Stomach (tissue), 9 donors: ENCODE measurements around the gene FGR. TPM values are rescaled to one million over a fixed set of nuclear protein-coding genes. Genes with fewer than 3 reads are reported as not detected.

Source experiments
- DNase-seq, 2 donors: peaks; one replicate each; pipeline versions ENCODE4 v3.0.0 to v3.0.0-alpha.2; 2013 to 2019
- H3K27ac ChIP-seq, 5 donors: fragments of 200-600 bp in 4 of 5; sonication (generic) in 4 of 5; one replicate each; pipeline ENCODE4 v1.5.1; 2013 to 2019; ENCODE audit warnings: mild to moderate bottlenecking in 1 of 5, moderate library complexity in 1 of 5
- H3K27me3 ChIP-seq, 3 donors: fragments of 200-600 bp; sonication (generic); one replicate each; pipeline ENCODE4 v1.5.1; 2017 to 2019; ENCODE audit warnings: mixed run types in 1 of 3
- H3K36me3 ChIP-seq, 4 donors: fragments of 200-600 bp; sonication (generic); 1 replicate in 3 of 4; 2 replicates in 1 of 4; pipeline ENCODE4 v1.5.1; 2016 to 2019
- H3K4me1 ChIP-seq, 4 donors: fragments of 200-600 bp; sonication (generic); one replicate each; pipeline ENCODE4 v1.5.1; 2016 to 2019
- H3K4me3 ChIP-seq, 4 donors: fragments of 200-600 bp; sonication (generic) in 3 of 4; one replicate each; pipeline ENCODE4 v1.5.1; 2016 to 2019; ENCODE audit warnings: mild to moderate bottlenecking in 1 of 4
- H3K9me3 ChIP-seq, 4 donors: fragments of 200-600 bp; sonication (generic); one replicate each; pipeline ENCODE4 v1.5.1; 2016 to 2019
- CTCF ChIP-seq, 7 experiments: fragments of 450-650 bp in 4 of 7; fragments of 200-600 bp in 3 of 7; sonication (generic) in 3 of 7; IDR thresholded peaks; one replicate each; pipeline ENCODE4 v1.5.1; 2016 to 2019; ENCODE audit warnings: antibody characterized with exemption in 7 of 7, control low read depth in 2 of 7, mild to moderate bottlenecking in 1 of 7
- EP300 ChIP-seq: sonication (generic); formaldehyde crosslinking; IDR thresholded peaks from one replicate; pipeline ENCODE4 v1.6.1; 2017; ENCODE audit warnings: antibody characterized with exemption
- POLR2A ChIP-seq, 4 donors: fragments of 450-650 bp; IDR thresholded peaks; one replicate each; pipeline ENCODE4 v1.6.1; 2016; ENCODE audit warnings: antibody characterized with exemption in 4 of 4, control low read depth in 2 of 4, mild to moderate bottlenecking in 1 of 4, moderate library complexity in 1 of 4
- POLR2AphosphoS5 ChIP-seq, 3 donors: sonication (generic); formaldehyde crosslinking; IDR thresholded peaks; one replicate each; pipeline ENCODE4 v1.6.1; 2016; ENCODE audit warnings: antibody characterized with exemption in 3 of 3
- WGBS, 5 donors: extraction: QIAGEN DNeasy Blood & Tissue Kit in 3 of 5; methylation state at CpG; one replicate each; pipeline versions ENCODE4 v1.1.5 to v1.1.7; 2013 to 2018; 5-methylcytosine and 5-hydroxymethylcytosine counted together
- intact Hi-C: fragments of 100-400 bp; cut with DNase I; formaldehyde crosslinking; loops from one replicate; pipeline ENCODE4 v1.15.1; 2023; ENCODE audit warnings: low total_unique reads
- polyA plus RNA-seq, 3 donors: library from polyadenylated mRNA; stranded (reverse); fragments of 200-250 nt; gene quantifications; one replicate each; pipeline ENCODE4 v1.2.3, GENCODE V29; 2013
- total RNA-seq, 5 donors: library from RNA; depleted of rRNA; stranded (reverse); fragments of >200 nt; gene quantifications; one replicate each; pipeline versions ENCODE4 v1.1.0 to v1.2.3, GENCODE V29; 2014 to 2016
- donor health status: healthy with polysubstance abuse.
- donor health status: Bipolar disorder and iron deficiency.
- donor health status: healthy.

FGR gene
- total and polyA plus RNA-seq, 8 donors = 3.1 to 9.9 (median 6.8) TPM; not detected in 2

DNA sequence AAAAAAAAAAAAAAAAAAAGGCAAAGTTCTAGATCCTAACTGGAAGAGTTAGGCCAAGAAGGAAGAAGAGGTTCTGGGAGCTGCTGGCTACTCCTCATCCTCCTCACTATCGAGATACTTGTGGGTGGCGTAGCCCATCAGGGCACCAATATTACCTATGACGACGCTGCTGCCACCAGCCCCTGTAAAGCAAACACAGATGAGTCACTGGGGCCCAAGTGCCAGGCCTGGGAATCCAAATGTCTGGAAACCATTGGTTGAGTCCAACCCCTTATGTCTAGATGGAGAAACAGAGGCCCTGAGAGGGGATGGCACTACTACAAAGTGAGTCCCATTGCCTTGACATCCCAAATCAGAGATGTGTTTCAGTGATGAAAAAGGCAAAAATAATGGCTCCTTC is 31.3 kb upstream of the FGR start:
- Histone ChIP-seq H3K27me3 (no peaks in the 10 kb centered on the region), H3K9me3 (no peaks in the 10 kb centered on the region), H3K36me3 (peaks cover 0 to 22% (median 7%) of the 10 kb centered on the region in 4 donors), H3K4me3 (no peak overlapping the region), H3K4me1 (peaks cover 12 to 37% (median 33%) of the 10 kb centered on the region in 4 donors), H3K27ac (no peak overlapping the region)
- intact Hi-C loops = loop anchor here (10.0 kb wide), 1 partner anchor 59 kb away; the partner anchor contains the start of gene FAM76A
- 71 to 85% (median 75%) methylated on average over 4 of the region's 4 CpGs for WGBS, 5 donors
- TF ChIP-seq POLR2AphosphoS5 (IDR thresholded peaks at IDR 0.05) (no peak), CTCF (IDR thresholded peaks at IDR 0.05) (no peak), POLR2A (IDR thresholded peaks at IDR 0.05) (no peak), EP300 (no peak)
- DNase-seq = no peak

DNA sequence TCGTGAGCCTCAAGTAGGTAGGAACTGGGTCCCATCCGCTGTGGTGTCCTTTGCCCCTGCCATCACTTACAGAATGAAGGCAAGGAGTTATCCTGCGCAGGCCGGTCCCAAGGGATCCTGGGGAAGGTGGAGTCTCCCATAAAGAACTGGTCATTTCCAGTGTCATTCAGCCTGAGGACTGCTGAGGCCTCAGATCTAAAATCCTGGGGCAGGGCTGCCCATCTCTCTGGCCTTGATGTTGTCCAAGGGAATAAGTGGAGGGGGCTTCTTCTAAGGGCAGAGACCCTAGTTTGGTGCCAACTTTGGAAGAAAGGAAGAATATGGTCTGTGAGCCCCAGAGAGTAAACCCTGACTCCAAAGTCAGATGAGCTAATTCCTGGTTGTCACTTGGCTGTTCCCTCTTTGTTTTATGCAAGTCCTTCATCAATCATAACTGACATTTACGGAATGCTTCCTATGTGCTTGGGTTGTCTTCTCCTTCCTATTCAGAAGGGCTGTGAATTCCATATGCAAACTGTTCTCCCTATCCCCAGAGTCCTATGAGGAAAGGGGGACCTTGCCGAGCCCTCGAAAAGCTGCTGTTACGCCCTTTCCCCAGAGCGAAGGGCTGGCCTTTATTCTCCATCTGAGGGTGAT is 30.1 kb upstream of the FGR start:
- Histone ChIP-seq H3K9me3 (no peaks in the 10 kb centered on the region), H3K36me3 (peaks cover 0 to 22% (median 7%) of the 10 kb centered on the region in 4 donors), H3K27me3 (no peaks in the 10 kb centered on the region), H3K4me3 (no peak overlapping the region), H3K27ac (no peak overlapping the region), H3K4me1 (peaks cover 6 to 34% (median 27%) of the 10 kb centered on the region in 4 donors)
- 76 to 91% (median 89%) methylated on average over 9 of the region's 9 CpGs for WGBS, 5 donors
- no peak for DNase-seq
- TF ChIP-seq POLR2AphosphoS5 (IDR thresholded peaks at IDR 0.05) (no peak), EP300 (no peak), CTCF (IDR thresholded peaks at IDR 0.05) (no peak), POLR2A (IDR thresholded peaks at IDR 0.05) (no peak)
- intact Hi-C loops = loop anchor here (10.0 kb wide), 1 partner anchor 60 kb away; the partner anchor contains the start of gene FAM76A

DNA sequence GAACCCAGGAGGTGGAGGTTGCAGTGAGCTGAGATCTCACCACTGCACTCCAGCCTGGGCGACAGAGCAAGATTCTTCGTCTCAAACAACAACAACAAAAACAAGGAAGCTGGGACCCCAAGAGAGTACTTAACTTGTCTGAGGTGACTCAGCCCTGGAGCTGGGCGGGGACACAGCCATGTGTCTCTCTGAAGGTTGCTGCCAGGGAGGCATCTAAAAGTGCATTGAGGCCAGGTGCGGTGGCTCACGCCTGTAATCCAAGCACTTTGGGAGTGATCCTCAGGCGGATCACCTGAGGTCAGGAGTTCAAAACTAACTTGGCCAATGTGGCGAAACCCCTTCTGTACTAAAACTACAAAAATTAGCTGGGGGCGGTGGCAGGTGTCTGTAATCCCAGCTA is 29.3 kb upstream of the FGR start:
- Histone ChIP-seq H3K4me1 (peaks cover 8 to 31% (median 24%) of the 10 kb centered on the region in 4 donors), H3K36me3 (peaks cover 0 to 22% (median 7%) of the 10 kb centered on the region in 4 donors), H3K27ac (no peak overlapping the region), H3K9me3 (no peaks in the 10 kb centered on the region), H3K4me3 (no peak overlapping the region), H3K27me3 (no peaks in the 10 kb centered on the region)
- WGBS, 5 donors = 70 to 77% (median 76%) methylated on average over 7 to 8 of the region's 8 CpGs
- TF ChIP-seq EP300 = no peak
- TF ChIP-seq CTCF (IDR thresholded peaks at IDR 0.05) = no peak
- TF ChIP-seq POLR2AphosphoS5 (IDR thresholded peaks at IDR 0.05) = no peak
- TF ChIP-seq POLR2A (IDR thresholded peaks at IDR 0.05) = no peak
- no peak for DNase-seq
- intact Hi-C loops = loop anchor here (5.0 to 10.0 kb wide), 2 partner anchors 47 to 61 kb away; partner anchors contain the start of gene FAM76A

GRCh38 chr1:27662707-27663393 is 27.9 kb upstream of the FGR start:
- no peaks in the 10 kb centered on the region for H3K27me3 ChIP-seq
- peak overlapping the region; percentile 8 to 78 (median 69) for H3K27ac ChIP-seq
- H3K36me3 ChIP-seq = peaks cover 0 to 22% (median 7%) of the 10 kb centered on the region in 4 donors
- no peaks in the 10 kb centered on the region for H3K9me3 ChIP-seq
- H3K4me3 ChIP-seq = no peak overlapping the region
- H3K4me1 ChIP-seq = peaks cover 11 to 34% (median 27%) of the 10 kb centered on the region in 4 donors
- TF ChIP-seq POLR2A (IDR thresholded peaks at IDR 0.05) = no peak
- TF ChIP-seq POLR2AphosphoS5 (IDR thresholded peaks at IDR 0.05) = peak in 1 of 3 donors; percentile 63
- peak in 6 of 7 experiments; percentile 78 to 97 (median 89) for TF ChIP-seq CTCF (IDR thresholded peaks at IDR 0.05)
- intact Hi-C loops = loop anchor here (5.0 to 10.0 kb wide), 2 partner anchors 46 to 62 kb away; partner anchors contain the start of gene FAM76A
- 28 to 36% (median 31%) methylated on average over 11 to 12 of the region's 12 CpGs for WGBS, 5 donors
- peak; percentile 90 to 94 for DNase-seq
